ENCODE data around the gene PSMB5. TPM values are rescaled to one million over a fixed set of nuclear protein-coding genes. Genes with fewer than 3 reads are reported as not detected.

PSMB5 gene
- total RNA-seq, 4 donors from 2014 or later = 126 to 150 (median 129) TPM

DNA sequence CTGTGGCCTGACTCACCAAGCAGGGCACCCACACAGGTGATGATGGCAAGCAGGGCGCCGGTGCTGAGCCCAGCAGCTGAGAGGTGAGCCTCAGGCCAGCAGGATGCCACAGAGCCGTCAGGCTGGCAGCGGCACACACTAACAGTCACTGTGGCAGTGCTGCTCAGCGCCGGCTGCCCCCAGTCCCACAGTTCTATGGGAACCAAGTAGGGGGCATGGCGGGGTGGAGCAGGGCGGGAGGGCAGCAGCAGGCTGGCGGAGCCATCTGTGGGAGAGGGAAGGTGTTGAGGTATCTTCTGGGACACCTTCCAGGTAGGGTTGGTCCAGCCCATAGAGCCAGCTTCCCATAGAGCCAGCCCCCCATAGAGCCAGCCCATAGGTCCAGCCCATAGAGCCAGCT, 14.3 kb upstream of the PSMB5 start:
- no peak for TF ChIP-seq CTCF (IDR thresholded peaks at IDR 0.05)
- ATAC-seq (ENCODE audit: low FRiP score) = no peak
- no peak for DNase-seq (ENCODE audit: low spot score)

- TF ChIP-seq CTCF (IDR thresholded peaks at IDR 0.05) = no peak
- DNase-seq (ENCODE audit: low spot score) (no peak), ATAC-seq (ENCODE audit: low FRiP score) (no peak)
Observed at GRCh38 chr14:23047751-23048693, 13.3 kb upstream of the PSMB5 start.

DNA sequence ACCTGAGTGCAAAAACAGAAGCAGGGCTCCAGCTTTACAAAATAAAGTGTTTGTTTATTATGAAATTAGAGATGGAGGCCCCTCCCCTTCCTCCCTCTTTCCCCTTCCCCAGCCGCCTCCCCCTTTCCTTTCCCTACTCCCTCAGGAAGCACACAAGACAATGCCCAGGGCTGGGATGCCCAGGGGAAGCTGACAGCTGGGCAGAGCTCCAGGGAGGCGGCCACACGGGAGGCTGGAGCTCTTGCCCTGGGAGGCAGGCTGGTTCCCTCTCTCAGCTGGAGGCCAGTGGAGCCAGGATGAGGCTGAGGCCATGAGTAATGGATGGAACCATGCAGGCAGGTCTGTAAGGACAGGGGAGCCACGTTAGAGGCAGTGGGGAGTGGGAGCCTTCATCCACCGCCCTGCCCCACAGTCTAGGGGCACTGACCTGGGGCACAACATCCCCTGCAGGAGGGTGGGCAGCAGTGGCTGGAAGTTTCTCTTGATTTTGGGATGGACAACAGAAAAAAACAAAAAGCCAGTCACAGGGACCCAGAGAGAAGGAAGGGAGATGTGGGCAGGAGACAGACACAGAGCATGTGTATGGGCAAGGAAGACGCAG, 12.4 kb upstream of the PSMB5 start:
- no peak for DNase-seq (ENCODE audit: low spot score)
- no peak for ATAC-seq (ENCODE audit: low FRiP score)
- no peak for TF ChIP-seq CTCF (IDR thresholded peaks at IDR 0.05)

- ATAC-seq (ENCODE audit: low FRiP score) (no peak), DNase-seq (ENCODE audit: low spot score) (no peak)
- TF ChIP-seq CTCF (IDR thresholded peaks at IDR 0.05) = no peak
Observed at GRCh38 chr14:23045419-23046357, 11.0 kb upstream of the PSMB5 start.

DNA sequence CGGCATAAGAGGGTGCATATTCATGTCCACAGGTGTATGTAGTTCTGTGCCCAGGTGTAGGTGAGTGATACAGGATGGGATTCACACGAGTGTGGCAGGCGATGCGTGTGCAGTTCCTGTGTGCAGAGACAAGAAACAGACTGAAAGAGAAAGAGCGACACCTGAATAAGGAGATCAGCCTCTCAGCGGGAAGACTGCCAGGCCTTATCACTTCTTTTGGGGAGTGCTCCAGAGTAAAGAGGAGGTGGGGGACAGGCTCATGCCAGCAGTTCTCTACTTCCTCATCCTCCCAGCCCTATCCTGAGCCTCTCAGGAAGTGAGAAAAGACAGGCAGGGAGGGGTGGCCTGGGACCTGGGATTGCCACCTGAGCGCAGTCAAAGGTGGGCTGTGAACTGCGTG, 10.1 kb upstream of the PSMB5 start:
- ATAC-seq (ENCODE audit: low FRiP score) (no peak), DNase-seq (ENCODE audit: low spot score) (no peak)
- no peak for TF ChIP-seq CTCF (IDR thresholded peaks at IDR 0.05)

GRCh38 chr14:23043754-23044153, 9.1 kb upstream of the PSMB5 start:
- no peak for ATAC-seq (ENCODE audit: low FRiP score)
- TF ChIP-seq CTCF (IDR thresholded peaks at IDR 0.05) = no peak
- DNase-seq (ENCODE audit: low spot score) = no peak

All from omental fat pad (tissue), 4 donors.